CD4-positive, alpha-beta T cell treated with Interleukin-6 at 100 ng/mL for 8 hours (primary cell): ENCODE results near the gene C11orf42.
"Not testable (repeated sequence)": the region's sequence is repeated elsewhere in the genome, so short reads cannot be mapped to it uniquely, and the experiment has no call there.

ENCODE experiments used
- DNase-seq: peaks from one replicate; pipeline ENCODE4 v3.0.0-alpha.2; 2020; ENCODE audit warnings: mixed read lengths, low spot score

The C11orf42 gene

GRCh38 chr11:6223854-6224253 is 18.5 kb downstream of the C11orf42 start:
- no peak for DNase-seq

GRCh38 chr11:6224421-6224820 is 19.1 kb downstream of the C11orf42 start:
- DNase-seq: no peak

GRCh38 chr11:6225024-6225423 is 19.7 kb downstream of the C11orf42 start:
- no peak for DNase-seq

GRCh38 chr11:6225896-6226295 is 20.5 kb downstream of the C11orf42 start:
- DNase-seq: no peak

- no peak for DNase-seq
Observed at GRCh38 chr11:6228520-6228919, 23.2 kb downstream of the C11orf42 start.

GRCh38 chr11:6229911-6230310 is 24.6 kb downstream of the C11orf42 start:
- DNase-seq: peak; percentile 19

GRCh38 chr11:6232899-6233298 is 27.5 kb downstream of the C11orf42 start:
- DNase-seq: no peak

GRCh38 chr11:6233984-6234386 is 28.6 kb downstream of the C11orf42 start:
- no peak for DNase-seq

- DNase-seq: peak; percentile 100
Observed at GRCh38 chr11:6234387-6235107, 29.2 kb downstream of the C11orf42 start, which contains the start of gene FHIP1B. TSS of gene FHIP1B (minus strand) at chr11:6234636. CDS start at chr11:6224516, 10,120 bp downstream.

- DNase-seq: no peak
Observed at GRCh38 chr11:6237266-6237665, 31.9 kb downstream of the C11orf42 start.

- no peak for DNase-seq
Observed at GRCh38 chr11:6237761-6238302, 32.5 kb downstream of the C11orf42 start.

- no peak for DNase-seq
Observed at GRCh38 chr11:6238902-6239301, 33.5 kb downstream of the C11orf42 start, which contains the start of gene CNGA4. TSS of gene CNGA4 (plus strand) at chr11:6239089. CDS start at chr11:6239207, 118 bp downstream.

- no peak for DNase-seq
Observed at GRCh38 chr11:6240139-6240538, 34.8 kb downstream of the C11orf42 start.

GRCh38 chr11:6240781-6241180 is 35.4 kb downstream of the C11orf42 start:
- no peak for DNase-seq

- no peak for DNase-seq
Observed at GRCh38 chr11:6241316-6241715, 36.0 kb downstream of the C11orf42 start.

- DNase-seq: no peak
Observed at GRCh38 chr11:6245536-6245935, 40.2 kb downstream of the C11orf42 start.

- DNase-seq: no peak
Observed at GRCh38 chr11:6248248-6248647, 42.9 kb downstream of the C11orf42 start.

- DNase-seq: not testable (repeated sequence)
Observed at GRCh38 chr11:6248897-6249296, 43.5 kb downstream of the C11orf42 start.

- DNase-seq: no peak
Observed at GRCh38 chr11:6249770-6250555, 44.6 kb downstream of the C11orf42 start.

GRCh38 chr11:6251120-6251733 is 45.9 kb downstream of the C11orf42 start:
- DNase-seq: peak; percentile 39

- no peak for DNase-seq
Observed at GRCh38 chr11:6251990-6252473, 46.7 kb downstream of the C11orf42 start.

- no peak for DNase-seq
Observed at GRCh38 chr11:6253197-6253596, 47.8 kb downstream of the C11orf42 start.
